GM20000 (cell line): ENCODE results near the gene DPP3.
A peak's percentile ranks its signal among the peaks of the same experiment; 100 is the strongest.

ENCODE experiments used
- DNase-seq: peaks from one replicate; pipeline ENCODE4 v3.0.0; 2012; ENCODE audit warnings: low spot score
- TF ChIP-seq, protein P1 (sequence below): IDR thresholded peaks from 2 replicates; pipeline ENCODE4 v1.5.1; 2012; ENCODE audit warnings: mild to moderate bottlenecking, control low read depth; ENCODE audit errors: extremely low read depth, missing control alignments

Gene DPP3

DNA sequence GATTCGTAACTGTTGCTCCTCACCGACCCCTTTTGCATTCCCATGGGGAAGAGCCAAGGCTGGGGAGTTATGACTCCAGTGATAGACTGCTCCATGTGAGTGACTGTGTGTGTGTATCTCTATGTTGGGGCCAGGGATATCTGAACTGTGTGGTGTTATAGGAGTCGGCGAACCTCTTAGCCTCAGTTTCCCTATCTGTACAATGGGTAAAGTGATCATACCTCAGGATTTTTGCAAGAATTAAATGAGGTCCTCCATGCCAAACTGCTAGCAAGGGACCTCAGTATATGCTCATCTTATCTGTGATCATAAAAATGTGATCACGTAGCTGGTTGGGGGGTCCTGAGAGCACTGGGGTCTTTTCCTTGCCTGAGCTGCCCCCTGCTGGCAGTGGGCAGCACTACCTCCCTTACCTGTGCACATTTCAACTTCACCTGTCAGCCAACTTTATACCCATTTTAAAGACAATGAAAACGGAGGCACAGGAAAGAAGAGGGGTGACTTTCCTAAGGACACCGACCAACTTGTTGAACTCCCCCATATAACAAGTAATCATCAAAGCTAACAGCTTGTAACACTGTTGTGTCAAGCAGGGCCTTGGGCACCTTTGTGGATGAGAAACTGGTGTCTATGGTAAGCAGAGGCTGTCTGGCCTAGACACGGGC is 1.4 kb upstream of the DPP3 start:
- DNase-seq: peak; percentile 79
- TF ChIP-seq, protein P1, sequence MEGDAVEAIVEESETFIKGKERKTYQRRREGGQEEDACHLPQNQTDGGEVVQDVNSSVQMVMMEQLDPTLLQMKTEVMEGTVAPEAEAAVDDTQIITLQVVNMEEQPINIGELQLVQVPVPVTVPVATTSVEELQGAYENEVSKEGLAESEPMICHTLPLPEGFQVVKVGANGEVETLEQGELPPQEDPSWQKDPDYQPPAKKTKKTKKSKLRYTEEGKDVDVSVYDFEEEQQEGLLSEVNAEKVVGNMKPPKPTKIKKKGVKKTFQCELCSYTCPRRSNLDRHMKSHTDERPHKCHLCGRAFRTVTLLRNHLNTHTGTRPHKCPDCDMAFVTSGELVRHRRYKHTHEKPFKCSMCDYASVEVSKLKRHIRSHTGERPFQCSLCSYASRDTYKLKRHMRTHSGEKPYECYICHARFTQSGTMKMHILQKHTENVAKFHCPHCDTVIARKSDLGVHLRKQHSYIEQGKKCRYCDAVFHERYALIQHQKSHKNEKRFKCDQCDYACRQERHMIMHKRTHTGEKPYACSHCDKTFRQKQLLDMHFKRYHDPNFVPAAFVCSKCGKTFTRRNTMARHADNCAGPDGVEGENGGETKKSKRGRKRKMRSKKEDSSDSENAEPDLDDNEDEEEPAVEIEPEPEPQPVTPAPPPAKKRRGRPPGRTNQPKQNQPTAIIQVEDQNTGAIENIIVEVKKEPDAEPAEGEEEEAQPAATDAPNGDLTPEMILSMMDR: peak; percentile 52

DNA sequence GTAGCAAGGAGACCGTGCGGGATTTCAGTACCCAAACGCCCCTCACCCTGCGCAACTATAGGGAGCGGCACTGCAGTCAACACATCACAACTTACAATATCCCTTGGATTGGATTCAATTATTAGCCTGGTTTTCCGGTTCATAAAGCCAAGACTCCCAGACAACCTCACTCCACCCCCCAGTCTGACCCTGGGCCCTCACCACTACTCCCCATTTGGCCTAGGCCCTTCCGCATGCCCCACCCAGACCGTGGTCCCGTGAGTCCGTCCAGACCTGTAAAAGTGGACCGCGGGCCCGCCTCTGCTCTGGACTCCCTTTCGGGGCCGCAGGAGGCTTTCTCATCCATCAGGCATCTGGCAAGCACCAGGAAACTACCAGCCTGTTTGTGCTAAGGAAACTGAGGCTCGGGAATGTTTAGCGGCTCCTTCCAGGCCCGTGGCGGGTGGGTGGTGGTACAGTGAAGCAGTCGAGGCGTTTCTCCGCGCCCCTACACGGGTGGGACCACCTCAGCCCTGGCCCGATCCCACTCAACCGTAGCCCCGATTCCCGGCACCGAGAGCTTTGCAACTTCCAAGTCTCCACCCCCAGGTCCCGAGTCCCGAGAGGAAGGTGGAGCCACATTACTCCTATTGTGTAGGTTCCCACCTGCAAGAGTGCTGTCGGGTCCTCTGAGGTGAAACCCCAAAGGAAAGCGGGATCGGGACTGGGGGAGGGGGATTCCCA is 679 bp upstream of the DPP3 start:
- TF ChIP-seq, protein P1: no peak
- DNase-seq: no peak

DNA sequence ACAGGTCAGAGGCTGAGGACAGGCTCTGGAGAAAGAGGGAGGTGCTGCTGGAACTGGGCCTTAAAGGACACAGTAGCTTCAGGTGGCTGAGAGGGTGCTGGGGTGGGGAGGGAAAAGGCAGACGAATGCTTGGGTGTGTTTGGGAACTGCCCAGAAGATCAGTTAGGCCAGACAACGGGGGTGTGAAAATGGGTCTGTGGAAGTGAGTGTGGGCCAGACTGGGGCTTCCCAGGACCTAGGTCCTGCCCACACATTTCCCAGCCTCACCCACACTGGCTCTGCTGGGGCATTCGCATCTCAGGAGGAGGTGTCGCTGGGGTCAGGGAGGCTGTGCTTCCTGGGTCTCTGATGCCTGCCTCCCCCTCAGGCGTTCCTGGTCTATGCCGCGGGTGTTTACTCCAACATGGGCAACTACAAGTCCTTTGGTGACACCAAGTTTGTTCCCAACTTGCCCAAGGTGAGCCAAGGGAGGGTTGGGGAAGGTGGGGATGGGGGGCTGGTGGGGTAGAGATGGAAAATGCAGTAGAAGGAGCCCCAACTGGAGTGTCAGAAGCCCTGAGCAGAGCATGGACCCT is 4.7 kb downstream of the DPP3 start:
- TF ChIP-seq, protein P1: no peak
- DNase-seq: no peak

DNA sequence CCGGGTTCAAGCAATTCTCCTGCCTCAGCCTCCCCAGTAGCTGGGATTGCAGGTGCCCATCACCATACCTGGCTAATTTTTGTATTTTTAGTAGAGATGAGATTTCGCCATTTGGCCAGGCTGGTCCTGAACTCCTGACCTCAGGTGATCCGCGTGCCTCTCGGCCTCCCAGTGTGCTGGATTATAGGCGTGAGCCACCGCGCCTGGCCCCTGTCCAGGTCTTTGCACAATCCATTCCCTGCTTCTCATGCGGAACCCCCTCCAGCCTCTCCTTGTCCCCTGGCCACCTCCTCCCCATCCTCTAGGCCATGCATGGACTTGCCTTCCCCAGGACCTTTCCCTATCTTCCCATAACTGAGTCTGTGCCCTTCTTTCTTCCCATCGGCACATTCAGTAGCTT is 8.7 kb downstream of the DPP3 start:
- no peak for DNase-seq
- TF ChIP-seq, protein P1: no peak

DNA sequence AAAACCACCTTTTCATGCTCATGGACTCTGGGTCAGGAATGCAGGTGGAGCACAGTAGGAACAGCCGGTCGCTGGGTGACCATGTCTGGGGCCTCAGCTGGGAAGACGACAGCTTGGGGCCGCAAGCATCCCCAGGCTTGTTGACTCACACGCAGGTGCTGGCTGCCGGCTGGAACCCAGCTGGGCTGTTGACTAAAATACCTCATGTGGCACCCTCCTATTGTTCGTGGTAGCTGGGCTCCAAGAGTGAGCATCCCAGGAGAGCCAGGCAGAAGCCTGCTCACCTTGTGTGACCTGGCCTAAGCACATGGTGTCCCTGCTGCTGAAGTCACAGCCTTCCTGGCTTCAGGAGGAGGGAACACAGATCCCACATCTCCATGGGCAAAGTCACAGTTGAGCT is 9.4 kb downstream of the DPP3 start:
- DNase-seq: no peak
- TF ChIP-seq, protein P1: no peak

DNA sequence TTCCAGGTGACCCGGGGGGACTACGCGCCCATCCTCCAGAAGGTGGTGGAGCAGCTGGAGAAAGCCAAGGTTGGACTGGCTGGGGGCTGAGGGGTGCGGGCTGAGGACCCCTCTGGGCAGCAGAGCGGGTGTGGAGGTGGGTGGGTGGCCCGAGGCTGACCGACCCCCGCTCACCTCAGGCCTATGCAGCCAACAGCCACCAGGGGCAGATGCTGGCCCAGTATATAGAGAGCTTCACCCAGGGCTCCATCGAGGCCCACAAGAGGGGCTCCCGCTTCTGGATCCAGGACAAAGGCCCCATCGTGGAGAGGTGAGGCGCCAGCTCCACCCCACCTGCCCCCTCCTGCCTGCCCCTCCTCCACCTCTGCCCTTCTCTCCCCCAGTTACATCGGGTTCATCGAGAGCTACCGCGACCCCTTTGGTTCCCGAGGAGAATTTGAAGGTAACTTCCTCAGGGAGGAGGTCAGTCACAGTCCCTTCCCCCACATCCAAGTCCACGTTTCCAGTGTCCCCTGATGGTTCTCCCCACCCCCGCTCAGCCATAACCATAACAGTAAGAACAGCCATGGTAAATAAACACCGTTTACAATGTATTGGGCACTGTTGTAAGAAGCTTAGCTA is 11.2 kb downstream of the DPP3 start:
- TF ChIP-seq, protein P1: no peak
- DNase-seq: no peak
